Fibroblast of mammary gland (primary cell): ENCODE measurements around the gene TBC1D17.

Experiments
- DNase-seq: peaks from one replicate; pipeline ENCODE4 v3.0.0-alpha.2; 2010; ENCODE audit warnings: low read depth
- H3K4me3 ChIP-seq: 2 replicates; pipeline ENCODE4 v1.5.1; 2011; ENCODE audit warnings: low read depth, mild to moderate bottlenecking, low read length, moderate library complexity; ENCODE audit not compliant: control insufficient read depth
- TF ChIP-seq, protein P1 (sequence below): conservative IDR thresholded peaks from 2 replicates; pipeline ENCODE4 v1.5.1; 2011; ENCODE audit warnings: low read depth, low read length, inconsistent platforms; ENCODE audit not compliant: control insufficient read depth, insufficient read depth

TBC1D17 gene

DNA sequence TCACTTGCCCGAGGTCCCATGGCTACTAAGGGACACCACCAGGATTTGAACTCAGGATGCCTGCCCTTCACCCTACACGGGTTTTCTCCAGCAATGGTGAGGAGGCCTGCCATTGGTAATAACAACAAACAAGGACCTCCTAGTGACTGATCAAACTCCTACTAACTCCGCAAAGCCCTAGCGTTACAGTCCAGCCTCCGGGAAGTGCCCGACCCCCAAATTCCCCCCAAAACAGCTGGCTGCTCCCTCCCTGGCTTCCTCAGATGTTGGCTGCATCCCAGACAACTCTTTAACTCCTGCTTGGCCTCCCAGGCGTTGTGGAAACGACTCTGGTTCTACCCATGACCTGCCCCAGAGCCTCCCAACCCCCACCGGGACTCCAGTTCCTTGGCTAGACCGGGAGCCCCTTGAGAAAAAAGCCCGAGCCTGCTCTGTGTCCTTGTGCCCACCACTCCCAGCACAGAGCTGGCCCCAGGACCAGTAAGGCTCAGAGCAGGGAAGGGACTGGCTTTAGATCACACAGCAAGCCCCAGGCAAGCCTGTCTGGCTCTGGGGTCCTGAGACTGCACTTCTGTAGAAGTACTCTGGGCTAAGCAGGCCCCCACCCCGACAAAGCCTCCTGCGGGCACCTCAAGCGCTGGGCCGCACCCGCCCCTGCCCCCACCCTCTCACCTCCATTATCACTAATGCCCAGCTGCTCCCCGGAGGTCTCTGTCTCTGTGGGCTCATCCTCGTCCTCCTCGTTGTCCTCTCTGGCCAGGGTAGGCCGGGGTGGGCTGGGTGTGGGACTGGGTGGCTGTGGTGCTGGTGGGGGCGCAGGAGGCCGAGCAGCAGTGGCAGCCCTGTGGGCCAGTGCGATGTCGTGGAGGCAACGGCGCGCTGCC is 5.0 kb upstream of the TBC1D17 start:
- no peak for DNase-seq
- no peak overlapping the region for H3K4me3 ChIP-seq
- TF ChIP-seq, protein P1, sequence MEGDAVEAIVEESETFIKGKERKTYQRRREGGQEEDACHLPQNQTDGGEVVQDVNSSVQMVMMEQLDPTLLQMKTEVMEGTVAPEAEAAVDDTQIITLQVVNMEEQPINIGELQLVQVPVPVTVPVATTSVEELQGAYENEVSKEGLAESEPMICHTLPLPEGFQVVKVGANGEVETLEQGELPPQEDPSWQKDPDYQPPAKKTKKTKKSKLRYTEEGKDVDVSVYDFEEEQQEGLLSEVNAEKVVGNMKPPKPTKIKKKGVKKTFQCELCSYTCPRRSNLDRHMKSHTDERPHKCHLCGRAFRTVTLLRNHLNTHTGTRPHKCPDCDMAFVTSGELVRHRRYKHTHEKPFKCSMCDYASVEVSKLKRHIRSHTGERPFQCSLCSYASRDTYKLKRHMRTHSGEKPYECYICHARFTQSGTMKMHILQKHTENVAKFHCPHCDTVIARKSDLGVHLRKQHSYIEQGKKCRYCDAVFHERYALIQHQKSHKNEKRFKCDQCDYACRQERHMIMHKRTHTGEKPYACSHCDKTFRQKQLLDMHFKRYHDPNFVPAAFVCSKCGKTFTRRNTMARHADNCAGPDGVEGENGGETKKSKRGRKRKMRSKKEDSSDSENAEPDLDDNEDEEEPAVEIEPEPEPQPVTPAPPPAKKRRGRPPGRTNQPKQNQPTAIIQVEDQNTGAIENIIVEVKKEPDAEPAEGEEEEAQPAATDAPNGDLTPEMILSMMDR = no peak

DNA sequence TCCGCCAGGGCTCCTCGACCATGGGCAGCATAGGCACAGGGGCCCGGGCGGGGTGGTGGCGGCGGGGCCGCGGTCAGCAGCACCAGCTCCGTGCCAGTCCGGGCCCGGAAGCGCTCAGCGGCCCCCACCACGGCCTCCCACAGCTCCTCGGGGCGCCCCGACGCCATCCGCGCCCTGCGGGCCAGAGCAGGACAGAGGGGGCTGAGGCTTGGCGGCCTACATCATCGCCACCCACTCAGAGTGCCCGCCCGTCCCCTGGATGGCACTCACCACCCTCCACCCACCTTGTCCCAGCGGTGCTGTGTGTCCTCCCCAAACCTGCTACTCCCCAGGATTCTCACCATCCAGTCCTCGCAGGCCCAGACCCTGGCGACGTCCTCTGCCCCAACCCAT is 4.4 kb upstream of the TBC1D17 start:
- no peak for DNase-seq
- TF ChIP-seq, protein P1 = no peak
- H3K4me3 ChIP-seq = no peak overlapping the region

DNA sequence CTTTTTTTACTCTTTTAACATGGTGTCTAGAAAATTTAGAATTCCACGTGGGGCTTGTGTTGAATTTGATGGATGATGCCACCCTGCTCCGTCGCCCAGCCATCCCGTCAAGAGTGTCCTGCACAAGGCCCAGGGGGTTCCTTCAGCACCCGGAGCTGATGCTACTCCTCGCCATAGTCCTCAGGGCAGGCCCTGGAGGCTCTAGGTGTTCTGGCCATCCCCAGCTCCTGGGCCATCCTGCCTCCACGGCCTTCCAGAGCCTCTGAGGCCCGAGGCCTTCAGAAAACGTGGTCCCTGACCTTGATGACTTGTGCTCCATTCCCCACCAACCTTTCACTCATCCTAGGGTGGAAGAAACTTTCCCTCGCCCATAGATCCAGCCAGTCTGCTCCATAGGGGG is 3.7 kb upstream of the TBC1D17 start:
- H3K4me3 ChIP-seq = no peak overlapping the region
- TF ChIP-seq, protein P1 = no peak
- no peak for DNase-seq

DNA sequence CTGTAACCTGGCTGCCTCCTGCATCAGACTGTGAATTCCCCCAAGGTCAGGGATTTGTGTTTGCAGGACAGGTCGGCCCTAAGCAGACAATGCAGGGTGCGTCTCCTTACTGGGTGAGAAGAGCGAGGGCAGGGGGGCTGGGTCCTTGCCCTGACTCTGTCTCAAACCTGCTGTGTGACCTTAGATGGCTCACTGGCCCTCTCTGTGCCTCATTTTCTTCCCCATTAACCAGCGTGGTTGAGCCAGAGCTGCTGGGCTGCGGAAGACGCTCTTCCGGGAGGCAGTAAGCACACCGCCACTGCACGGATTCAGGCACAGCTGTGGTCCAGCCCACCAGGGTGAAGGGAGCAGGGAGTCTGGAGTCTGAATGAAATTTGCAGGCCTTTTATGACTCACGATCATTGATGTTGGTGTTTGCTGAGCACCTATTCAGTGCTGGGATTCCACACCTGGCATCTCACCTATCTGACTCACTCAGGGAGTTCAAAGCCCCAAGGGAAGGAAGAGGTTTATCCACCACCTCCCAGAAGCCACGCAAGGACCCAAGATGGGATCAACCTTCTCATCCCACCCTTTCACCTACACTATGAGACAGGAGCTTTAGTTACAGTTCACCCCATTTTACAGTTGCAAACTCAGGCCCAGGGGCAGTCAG is 2.9 kb upstream of the TBC1D17 start:
- no peak overlapping the region for H3K4me3 ChIP-seq
- TF ChIP-seq, protein P1 = no peak
- DNase-seq = no peak

DNA sequence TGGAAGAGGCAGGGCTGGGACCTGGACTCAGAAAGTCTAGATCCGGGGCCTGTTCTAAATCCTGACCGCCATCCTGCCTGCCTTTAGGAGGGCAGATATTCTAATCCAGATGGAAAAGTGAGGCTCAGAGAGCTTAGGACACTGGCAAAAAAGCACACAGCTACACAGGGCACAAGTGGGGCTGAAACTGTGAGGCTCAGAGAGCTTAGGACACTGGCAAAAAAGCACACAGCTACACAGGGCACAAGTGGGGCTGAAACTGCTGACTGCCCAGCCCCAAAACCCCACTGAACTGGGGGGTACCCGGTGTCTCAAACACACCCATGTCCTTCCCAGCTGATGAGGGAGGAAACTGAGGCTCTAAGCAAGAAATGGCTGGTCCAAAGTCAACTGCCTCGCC is 2.3 kb upstream of the TBC1D17 start:
- no peak for DNase-seq
- TF ChIP-seq, protein P1 = no peak
- H3K4me3 ChIP-seq = peak overlapping the region; percentile 98

DNA sequence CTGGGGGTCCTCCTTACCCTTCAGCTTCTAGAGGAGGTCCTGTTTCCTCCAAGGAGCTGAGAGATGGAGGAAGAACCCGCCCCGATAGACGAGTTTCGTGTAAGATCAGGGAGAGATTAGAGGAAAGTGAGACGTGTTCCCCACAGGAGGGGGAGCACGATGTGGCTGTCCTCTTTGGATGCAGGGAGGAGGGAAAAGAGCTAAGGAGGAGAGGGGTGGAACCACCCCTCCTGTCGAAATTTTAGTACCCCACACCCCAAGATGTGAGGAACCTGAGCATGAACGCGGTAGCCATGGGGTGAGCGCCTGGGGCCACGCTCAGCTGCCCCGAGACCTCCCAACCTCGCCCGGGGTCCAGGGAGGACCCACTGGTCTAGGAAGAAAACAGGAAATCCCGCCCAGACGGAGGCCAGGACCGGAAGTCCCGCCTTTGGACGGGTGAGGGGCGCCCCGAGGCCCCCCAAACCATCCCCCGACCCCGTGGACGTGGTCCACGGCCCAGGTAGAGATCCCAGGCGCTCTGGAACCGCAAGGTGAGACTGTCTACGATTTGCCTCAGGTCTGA is 1.6 kb upstream of the TBC1D17 start:
- TF ChIP-seq, protein P1 = no peak
- H3K4me3 ChIP-seq = peak overlapping the region; percentile 98
- DNase-seq = no peak
